ENCODE measurements around the gene C11orf68.

GRCh38 chr11:65871811-65872548 is 46.9 kb downstream of the C11orf68 start:
- TF ChIP-seq CTCF (conservative IDR thresholded peaks at IDR 0.05; ENCODE audit: low read length) = no peak
- no peak for TF ChIP-seq EZH2phosphoT487 (IDR thresholded peaks at IDR 0.05; ENCODE audit: borderline replicate concordance, low read depth, low read length)
